Measurements from ENCODE around the gene SUSD1.
"Not testable (repeated sequence)": the region's sequence is repeated elsewhere in the genome, so short reads cannot be mapped to it uniquely, and the experiment has no call there.

SUSD1 gene

GRCh38 chr9:112094241-112094640, 80.9 kb downstream of the SUSD1 start:
- no peak for FAIRE-seq

DNA sequence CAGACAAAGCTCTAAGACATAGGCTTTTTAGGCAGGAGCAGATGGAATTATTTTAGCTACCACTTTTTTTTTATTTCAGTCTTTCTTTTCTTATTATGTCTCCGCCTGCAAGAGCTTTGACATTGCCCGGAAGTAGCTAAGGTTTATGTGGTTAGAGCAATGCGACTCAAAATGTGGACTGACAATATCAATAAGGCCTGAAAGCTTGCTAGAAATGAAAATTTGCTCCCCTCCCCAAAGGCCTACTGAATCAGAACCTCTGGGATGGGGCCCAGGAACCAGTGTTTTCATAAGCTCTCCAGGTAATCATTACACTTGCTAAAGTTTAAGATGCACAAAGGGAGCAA, 81.3 kb downstream of the SUSD1 start:
- no peak for FAIRE-seq

- no peak for FAIRE-seq
Measured at GRCh38 chr9:112093147-112093869, 81.8 kb downstream of the SUSD1 start.

DNA sequence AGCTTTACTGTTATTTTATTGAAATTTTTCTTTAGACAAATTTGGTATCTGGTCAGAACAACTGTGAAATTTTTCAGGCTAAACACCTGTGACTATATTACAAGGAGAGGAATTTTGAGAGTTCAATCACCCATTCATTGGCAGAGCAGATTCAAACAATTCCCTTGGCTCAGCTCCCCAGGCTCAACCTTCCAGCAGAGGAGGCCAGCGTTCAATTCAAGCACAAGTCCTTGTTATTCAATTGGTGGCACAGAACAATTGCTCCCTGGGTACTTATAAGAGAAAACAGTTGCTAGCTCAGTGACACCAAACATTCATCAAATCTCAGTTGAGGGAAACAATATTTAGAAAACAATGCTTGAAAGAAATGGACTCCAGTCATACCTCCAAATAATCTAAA, 83.3 kb downstream of the SUSD1 start:
- no peak for FAIRE-seq

DNA sequence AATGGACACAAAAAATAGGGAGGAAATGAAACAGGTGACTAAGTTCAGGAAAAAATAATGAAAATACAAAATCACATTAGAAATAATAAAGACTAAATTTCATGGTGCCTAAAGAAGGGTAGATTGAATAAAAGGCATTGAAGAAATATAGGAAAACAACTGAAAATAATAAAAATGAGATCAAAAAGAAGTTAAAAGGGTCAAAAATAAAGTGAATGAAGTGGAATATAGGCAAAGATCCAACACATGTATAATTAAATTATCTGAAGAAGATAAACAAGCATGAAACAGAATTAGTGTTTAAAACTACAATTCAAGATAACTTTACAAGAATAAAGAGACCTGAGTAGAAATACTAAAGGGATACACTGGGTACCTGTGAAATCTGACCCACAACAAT, 87.6 kb downstream of the SUSD1 start:
- FAIRE-seq, result no peak

DNA sequence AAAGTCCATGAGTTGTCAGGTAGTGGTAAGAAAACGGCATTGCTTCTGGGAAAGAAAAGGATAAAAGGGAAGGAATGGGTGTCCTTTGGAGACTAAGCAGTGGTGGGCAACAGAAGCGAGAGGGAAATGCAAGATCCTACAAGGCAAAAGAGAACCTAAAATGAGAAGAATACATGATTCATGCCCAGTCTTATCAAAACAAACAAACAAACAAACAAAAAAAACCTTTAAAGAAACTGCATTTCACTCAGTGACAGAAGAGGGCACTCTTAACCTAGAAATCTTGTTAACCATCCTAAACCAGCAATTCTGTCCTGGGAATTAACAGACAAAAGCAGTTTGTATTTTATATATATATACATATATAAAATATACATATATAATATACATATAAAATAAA, 88.5 kb downstream of the SUSD1 start:
- peak; percentile 98 for FAIRE-seq

DNA sequence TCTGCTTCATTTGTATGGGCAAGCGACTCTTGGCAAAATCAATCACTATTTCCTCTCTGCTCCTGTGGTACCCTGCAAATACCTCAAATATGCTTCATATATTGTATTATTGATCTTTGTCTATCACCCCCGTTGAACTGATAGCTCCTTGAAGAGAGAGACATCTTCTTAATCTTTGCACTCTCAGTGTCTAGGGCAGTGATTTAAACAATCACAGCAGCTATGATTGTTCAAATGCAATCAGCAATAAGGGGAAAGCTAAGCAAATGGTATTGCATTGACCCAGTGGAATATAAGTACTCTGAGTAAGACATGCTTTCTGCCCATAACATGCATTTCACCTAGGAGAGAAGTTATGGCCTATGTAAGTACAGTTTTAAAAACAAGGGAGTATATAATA, 90.2 kb downstream of the SUSD1 start:
- FAIRE-seq, result no peak

GRCh38 chr9:112084334-112084733, 90.8 kb downstream of the SUSD1 start:
- FAIRE-seq, result no peak

DNA sequence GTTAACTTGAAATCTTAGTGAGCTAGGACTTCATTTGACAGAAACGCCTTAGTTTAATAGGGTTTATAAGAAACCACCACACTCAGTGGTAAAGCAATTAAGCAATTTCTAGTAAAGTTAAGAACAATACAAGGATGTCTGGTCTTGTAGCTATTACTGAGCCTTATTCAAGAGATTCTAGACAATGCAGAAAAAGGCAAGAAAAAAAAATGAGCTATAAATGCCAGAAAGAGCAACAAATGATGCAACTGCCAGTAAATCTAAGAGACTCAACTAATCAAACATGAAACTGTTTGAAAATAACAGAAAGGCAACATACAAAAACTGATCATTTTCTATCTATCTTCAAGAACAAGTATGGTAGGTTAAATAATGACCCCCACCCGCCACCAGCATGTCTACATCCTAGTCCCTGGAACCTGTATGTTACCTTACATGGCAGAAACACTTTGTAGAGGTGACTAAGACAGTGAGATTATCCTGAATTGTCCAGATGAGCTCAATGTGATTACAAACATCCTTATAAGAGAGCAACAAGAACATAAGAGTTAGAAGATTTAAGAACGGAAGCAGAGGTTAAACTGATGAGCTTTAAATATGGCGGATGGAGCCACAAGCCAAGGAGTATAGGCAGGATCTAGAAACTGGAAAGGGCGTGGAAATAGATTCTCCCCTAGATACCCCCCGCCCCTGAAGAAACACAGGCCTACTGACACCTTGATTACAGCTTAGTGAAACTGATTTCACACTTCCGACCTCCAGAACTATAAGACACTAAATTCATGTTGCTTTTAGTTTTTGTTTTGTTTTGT, 93.0 kb downstream of the SUSD1 start:
- no peak for FAIRE-seq

- no peak for FAIRE-seq
Measured at GRCh38 chr9:112080831-112081542, 94.1 kb downstream of the SUSD1 start.

GRCh38 chr9:112078432-112078831, 96.7 kb downstream of the SUSD1 start:
- FAIRE-seq, result no peak

DNA sequence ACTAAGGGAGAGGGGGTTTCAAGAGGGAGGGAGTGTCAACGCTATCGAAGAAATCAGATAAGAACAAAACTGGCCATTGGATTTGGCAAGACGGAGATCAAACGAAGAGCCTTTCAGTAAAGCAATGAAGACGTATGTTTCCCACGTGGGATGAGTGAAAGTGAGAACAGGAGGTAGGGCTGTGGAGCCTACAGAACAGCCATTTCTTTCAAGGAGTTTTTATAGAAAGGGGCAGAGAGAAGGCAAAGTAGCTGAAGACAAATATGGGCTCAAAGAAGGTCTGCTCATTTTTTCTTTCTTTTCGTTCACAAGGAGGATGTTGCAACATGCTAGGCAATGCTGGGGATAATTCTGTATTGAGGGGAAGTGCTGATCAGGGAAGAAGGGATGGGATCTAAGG, 98.3 kb downstream of the SUSD1 start:
- FAIRE-seq, result no peak

DNA sequence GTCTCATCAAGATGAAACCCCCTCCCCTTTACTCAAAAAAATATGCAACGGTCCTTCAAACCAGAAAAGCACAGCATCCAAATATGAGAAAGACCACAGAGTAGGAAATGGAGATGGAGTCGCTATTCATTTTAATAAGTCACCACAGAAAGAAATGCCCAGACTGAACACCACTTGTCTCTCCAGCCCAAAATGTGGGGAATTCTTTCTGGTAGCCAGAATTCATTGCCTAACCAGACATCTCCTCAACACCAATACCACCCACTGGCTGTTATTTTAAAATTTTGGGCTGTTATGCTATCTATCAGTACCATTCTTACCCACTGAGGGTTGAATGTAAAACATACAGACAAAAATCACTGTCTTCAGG, 100.1 kb downstream of the SUSD1 start:
- FAIRE-seq, result no peak

DNA sequence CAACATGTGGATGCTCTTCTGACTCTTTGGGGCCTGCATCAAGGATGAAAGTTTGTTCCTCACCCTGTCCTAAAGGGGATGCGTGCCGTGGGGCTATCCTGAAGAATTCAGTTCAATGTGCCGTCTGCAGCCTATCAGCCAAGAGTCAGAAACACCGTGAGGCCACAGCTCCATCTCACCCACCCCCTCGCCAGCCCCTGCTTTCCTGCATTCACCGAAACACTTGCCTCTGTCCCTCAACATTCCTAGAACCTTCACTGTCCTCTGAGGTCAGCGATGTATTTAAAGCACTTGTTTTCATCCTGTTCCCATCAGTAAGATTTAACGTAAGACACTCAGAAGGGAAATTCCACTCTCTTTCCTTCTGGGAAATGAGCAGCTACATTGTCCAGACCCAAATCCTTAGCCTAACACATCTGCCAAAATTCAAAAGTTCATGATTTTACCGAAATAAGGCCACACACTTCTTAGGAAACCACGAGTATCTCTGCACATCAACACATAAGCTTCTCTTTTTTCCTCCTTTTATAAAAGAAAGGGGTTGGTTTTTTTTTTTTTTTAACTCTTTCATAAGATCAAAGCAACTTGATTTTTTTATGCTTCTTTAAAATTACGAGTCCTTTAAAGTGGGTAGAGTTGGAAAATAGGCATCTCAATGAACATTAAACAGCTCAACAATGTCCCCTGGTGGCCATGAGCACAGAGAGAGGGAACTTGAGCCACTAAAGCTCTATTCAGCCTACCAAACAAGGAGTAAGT, 100.7 kb downstream of the SUSD1 start:
- peak; percentile 34 for FAIRE-seq

DNA sequence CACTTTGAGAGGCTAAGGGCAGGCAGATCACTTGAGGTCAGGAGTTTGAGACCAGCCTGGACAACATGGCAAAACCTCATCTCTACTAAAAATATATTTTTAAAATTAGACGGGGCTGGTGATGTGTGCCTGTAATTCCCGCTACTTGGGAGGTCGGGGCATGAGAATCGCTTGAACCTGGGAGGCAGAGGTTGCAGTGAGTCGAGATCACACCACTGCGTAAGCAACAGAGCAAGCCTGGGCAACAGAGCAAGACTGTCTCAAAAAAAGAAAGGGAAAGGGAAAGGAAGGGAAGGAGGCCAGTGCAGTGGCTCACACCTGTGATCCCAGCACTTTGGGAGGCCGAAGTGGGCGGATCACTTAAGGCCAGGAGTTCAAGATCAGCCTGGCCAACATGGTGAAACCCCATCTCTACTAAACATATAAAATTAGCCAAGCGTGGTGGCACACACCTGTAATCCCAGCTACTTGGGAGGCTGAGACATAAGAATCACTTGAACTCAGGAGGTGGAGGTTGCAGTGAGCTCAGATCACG, 101.4 kb downstream of the SUSD1 start:
- not testable (repeated sequence) for FAIRE-seq

- FAIRE-seq, result no peak
Measured at GRCh38 chr9:112072721-112073638, 102.1 kb downstream of the SUSD1 start.

- no peak for FAIRE-seq
Measured at GRCh38 chr9:112069318-112070169, 105.6 kb downstream of the SUSD1 start.

GRCh38 chr9:112065806-112066606, 109.1 kb downstream of the SUSD1 start:
- FAIRE-seq, result no peak

GRCh38 chr9:112064871-112065270, 110.2 kb downstream of the SUSD1 start:
- FAIRE-seq, result no peak

DNA sequence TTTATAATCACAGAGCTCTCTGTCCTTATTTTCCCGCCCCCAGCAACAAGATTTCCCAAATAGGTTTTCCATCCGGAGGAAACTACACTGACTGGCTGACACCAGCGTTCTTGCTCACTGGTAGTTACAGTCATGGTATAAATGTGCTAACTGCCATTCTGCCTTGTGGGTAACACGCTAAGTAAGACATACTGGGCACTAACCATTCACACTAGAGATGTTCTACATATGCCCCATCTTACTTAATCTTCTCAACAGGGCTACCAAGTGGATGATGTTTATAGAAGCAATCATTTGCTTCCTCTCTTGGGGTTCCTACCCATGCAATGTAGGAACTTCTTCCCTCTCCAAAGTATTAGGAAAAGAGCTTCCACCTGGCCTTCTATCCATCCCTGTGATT, 111.5 kb downstream of the SUSD1 start:
- FAIRE-seq, result no peak

Data from A204.1 (cell line).